Mucosa of descending colon (tissue), 3 donors: ENCODE results near the gene RCHY1. TPM values are rescaled to one million over a fixed set of nuclear protein-coding genes. Genes with fewer than 3 reads are reported as not detected.
A peak's percentile ranks its signal among the peaks of the same experiment; 100 is the strongest.

Experiments
- ATAC-seq: fragments of 200-7000 bp; cut with Tn5 transposase; one replicate; pipeline ENCODE4 v1.9.1; 2020; ENCODE audit warnings: mild to moderate bottlenecking, moderate library complexity
- DNase-seq, 3 donors: peaks; one replicate each; pipeline ENCODE4 v3.0.0-alpha.2; 2020
- H3K36me3 ChIP-seq: fragments of 200-600 bp; one replicate; pipeline ENCODE4 v1.8.0; 2021; ENCODE audit warnings: low read depth, mild to moderate bottlenecking
- H3K4me1 ChIP-seq: fragments of 200-600 bp; one replicate; pipeline ENCODE4 v1.8.0; 2021; ENCODE audit warnings: low read depth, mild to moderate bottlenecking
- H3K4me3 ChIP-seq: fragments of 200-600 bp; one replicate; pipeline ENCODE4 v1.8.0; 2021; ENCODE audit warnings: mild to moderate bottlenecking
- H3K9me3 ChIP-seq: fragments of 200-600 bp; one replicate; pipeline ENCODE4 v1.8.0; 2021; ENCODE audit warnings: mild to moderate bottlenecking
- CTCF ChIP-seq: fragments of 200-600 bp; IDR thresholded peaks from one replicate; pipeline ENCODE4 v1.8.0; 2022; ENCODE audit warnings: antibody characterized with exemption, mild to moderate bottlenecking
- intact Hi-C, 2 donors: fragments of 100-400 bp; cut with DNase I in 1 of 2; cut with micrococcal nuclease in 1 of 2; formaldehyde crosslinking; loops; one replicate each; pipeline versions ENCODE4 v1.11.0 to v1.11.1; 2022; cut with DNase I, micrococcal nuclease
- long read RNA-seq, 2 donors: library from polyadenylated mRNA; unstranded; transcript quantifications; one replicate each; pipeline ENCODE4 v2.0.0, GENCODE V29; 2019 to 2021
- total RNA-seq, 3 donors: library from RNA; stranded (reverse); fragmentation: NEBNext Ultra II Directional in 2 of 3; extraction: Animal tissue kit (Norgen Biotek cat#: 25700) in 2 of 3; gene quantifications; one replicate each; pipeline versions ENCODE4 v1.2.1 to v1.2.4, GENCODE V29; 2021 to 2023
- donor health status: DM: no; HTN: no; CAD: no; lungs with moderate emphysema.
- donor health status: DM: no; HTN: no; CAD: no.
- donor health status: DM: no; HTN: yes; CAD: no.

Gene RCHY1
- 10 to 100 TPM; 30.5 to 42.2 (median 33.4) TPM for total RNA-seq
- long read RNA-seq, donor 1, full-length matches to known transcripts: 29 of 32 reads
- long read RNA-seq, donor 1, partial matches to known transcripts: 0 of 32 reads
- long read RNA-seq, donor 1, other reads (novel, unspliced or antisense): 3 of 32 reads
- long read RNA-seq, donor 2, full-length matches to known transcripts: 24 of 29 reads
- long read RNA-seq, donor 2, partial matches to known transcripts: 0 of 29 reads
- long read RNA-seq, donor 2, other reads (novel, unspliced or antisense): 5 of 29 reads

- ATAC-seq (peak; percentile 95), DNase-seq (peak; percentile 96 to 98 (median 97))
- no peak for TF ChIP-seq CTCF
- Histone ChIP-seq H3K36me3 (no peaks in the 10 kb centered on the region), H3K4me3 (peak within 1 kb of the TSS; percentile 64), H3K4me1 (peaks cover 25% of the 10 kb centered on the region), H3K9me3 (no peaks in the 10 kb centered on the region)
- intact Hi-C loops: no loop called here
Observed at GRCh38 chr4:75514131-75514948, at the start of gene RCHY1, which contains the start of gene THAP6. TSS of gene RCHY1 (minus strand) at chr4:75514403. CDS start at chr4:75514286, 117 bp downstream. TSS of gene THAP6 (plus strand) at chr4:75514473. CDS start at chr4:75515453, 980 bp downstream.

- H3K36me3 ChIP-seq: no peaks in the 10 kb centered on the region
- no peak for ATAC-seq
- H3K4me3 ChIP-seq: no peak overlapping the region
- H3K4me1 ChIP-seq: no peaks in the 10 kb centered on the region
- H3K9me3 ChIP-seq: no peaks in the 10 kb centered on the region
- TF ChIP-seq CTCF: no peak
- no peak for DNase-seq
- intact Hi-C loops: no loop called here
Observed at GRCh38 chr4:75561789-75562188, 47.6 kb upstream of the RCHY1 start.

- Histone ChIP-seq H3K9me3 (no peaks in the 10 kb centered on the region), H3K4me1 (no peaks in the 10 kb centered on the region), H3K36me3 (no peaks in the 10 kb centered on the region), H3K4me3 (no peak overlapping the region)
- intact Hi-C loops: no loop called here
- DNase-seq: no peak
- no peak for ATAC-seq
- no peak for TF ChIP-seq CTCF
Observed at GRCh38 chr4:75557696-75558095, 43.5 kb upstream of the RCHY1 start.

- intact Hi-C loops: no loop called here
- DNase-seq: peak in 1 of 3 donors; percentile 10
- ATAC-seq: peak; percentile 60
- Histone ChIP-seq H3K4me3 (no peak within 1 kb of the TSS), H3K36me3 (no peaks in the 10 kb centered on the region), H3K4me1 (no peaks in the 10 kb centered on the region), H3K9me3 (no peaks in the 10 kb centered on the region)
- no peak for TF ChIP-seq CTCF
Observed at GRCh38 chr4:75555294-75556164, 41.3 kb upstream of the RCHY1 start, which contains the start of gene ODAPH. TSS of gene ODAPH (plus strand) at chr4:75556066. CDS start at chr4:75556083, 17 bp downstream.

DNA sequence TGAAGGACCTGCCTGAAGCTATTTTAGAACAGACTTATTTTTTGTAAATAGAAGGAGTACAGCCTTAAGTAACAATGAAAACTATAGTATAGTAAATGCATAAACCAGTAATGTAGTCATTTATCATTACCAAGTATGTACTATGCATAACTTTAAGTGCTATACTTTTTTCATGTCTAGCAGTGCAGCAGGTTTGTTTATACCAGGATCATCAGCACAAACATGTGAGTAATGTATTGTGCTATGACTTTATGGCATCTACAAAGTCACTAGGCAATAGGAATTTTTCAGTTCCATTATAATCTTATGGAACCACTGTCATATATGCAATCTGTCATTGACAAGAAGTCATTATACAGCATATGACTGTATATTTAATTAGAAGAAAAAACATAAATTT is 38.2 kb upstream of the RCHY1 start:
- intact Hi-C loops: no loop called here
- Histone ChIP-seq H3K9me3 (no peaks in the 10 kb centered on the region), H3K36me3 (no peaks in the 10 kb centered on the region), H3K4me3 (no peak overlapping the region), H3K4me1 (no peaks in the 10 kb centered on the region)
- TF ChIP-seq CTCF: no peak
- DNase-seq: no peak
- ATAC-seq: no peak
